ENCODE results near the gene ZNF219. TPM values are rescaled to one million over a fixed set of nuclear protein-coding genes. Genes with fewer than 3 reads are reported as not detected.

ZNF219 gene
- total and polyA plus RNA-seq, 10 of the 15 experiments (the other 5 are each of a cell fraction or from before 2014, with no cell fraction given): 0.16 to 6.4 (median 1.9) TPM

DNA sequence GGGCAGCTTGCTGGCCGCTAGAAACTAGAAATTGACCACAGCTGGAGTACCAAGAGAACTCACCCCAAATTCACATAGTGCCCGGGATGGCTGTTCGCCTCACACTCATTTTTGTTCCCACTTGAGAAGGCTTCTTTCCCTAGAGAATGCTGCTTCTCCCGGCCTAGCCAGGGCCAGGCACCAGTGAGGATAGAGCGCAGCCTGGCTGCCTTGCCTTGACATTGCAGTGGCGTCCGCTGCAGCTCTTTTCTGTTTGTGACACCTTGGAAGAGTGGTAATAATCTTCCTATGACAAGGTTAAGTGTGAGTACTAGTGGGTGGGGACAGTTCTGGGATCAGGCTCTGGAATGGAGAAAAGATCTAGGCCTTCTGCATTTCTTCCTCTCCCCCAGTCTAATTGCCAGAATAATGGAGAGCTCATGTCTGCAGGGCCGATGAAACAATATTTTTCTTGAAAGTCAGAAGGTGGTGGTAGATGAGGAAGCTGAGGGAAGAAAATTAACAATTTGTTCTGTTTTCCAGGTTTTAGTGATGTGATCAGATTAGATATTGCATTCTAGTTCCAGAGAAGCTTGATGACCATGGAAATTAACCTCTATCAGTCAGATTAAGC lies 6.1 kb upstream of the ZNF219 start:
- H3K27me3 ChIP-seq (replicated peaks in 1 of 2; ENCODE audit: control insufficient read depth in 2 of 2, insufficient read depth in 2 of 2, low read length in 1 of 2): no peaks in the 10 kb centered on the region; a peak in 1 of 4 replicates
- POLR2A ChIA-PET: interaction anchor here (0.7 to 4.1 kb wide), 6 partner anchors 9 to 406 kb away, joined by 3 to 21 read pairs (median 4); partner anchors contain the start of genes ARHGEF40 and METTL3
- H3K27ac ChIP-seq (ENCODE audit: control insufficient read depth, insufficient read depth): peak overlapping the region; percentile 92
- intact Hi-C loops (cut with micrococcal nuclease; ENCODE audit: unreplicated experiment) (loop anchor here (1.0 to 5.0 kb wide), 2 partner anchors 33 to 762 kb away; partner anchors contain the start of gene PARP2), in situ Hi-C loops (cut with MboI) (loop anchor here (5.0 kb wide), 1 partner anchor 87 kb away; no protein-coding TSS in a partner anchor)
- H3K4me2 ChIP-seq (ENCODE audit: control insufficient read depth, insufficient read depth): peak overlapping the region; percentile 89
- DNase-seq (ENCODE audit: low read depth, low spot score) (no peak), ATAC-seq (peak; percentile 67), FAIRE-seq (peak; percentile 56)
- H3K4me1 ChIP-seq (ENCODE audit: control insufficient read depth, insufficient read depth, low read length): peaks cover 29% of the 10 kb centered on the region
- no peaks in the 10 kb centered on the region for H3K36me3 ChIP-seq (ENCODE audit: control insufficient read depth in 2 of 2, insufficient read depth in 2 of 2, low read length in 1 of 2)
- TSS peak; percentile 97 for BruUV-seq (replicated peaks)
- no peaks in the 10 kb centered on the region; the same call in 1 of the 2 replicates for H3K79me2 ChIP-seq (ENCODE audit: control insufficient read depth, insufficient read depth, low read length)
- SMC1A ChIA-PET (ENCODE audit: uncharacterized antibody, unreplicated experiment): interaction anchor here (0.6 to 8.3 kb wide), 19 partner anchors 10 to 452 kb away, joined by 3 to 99 read pairs (median 4); partner anchors contain the start of genes ARHGEF40 and SLC39A2
- H4K20me1 ChIP-seq (ENCODE audit: control insufficient read depth, insufficient read depth): no peaks in the 10 kb centered on the region
- H3K9me3 ChIP-seq (replicated peaks; ENCODE audit: control insufficient read depth, insufficient read depth, low read length): no peaks in the 10 kb centered on the region
- H2AFZ ChIP-seq (ENCODE audit: control insufficient read depth, low read depth, low read length): peak overlapping the region; percentile 96
- CTCF ChIA-PET: interaction anchor here (0.6 to 10.6 kb wide), 37 partner anchors 10 to 517 kb away, joined by 3 to 253 read pairs (median 5); partner anchors contain the start of genes ARHGEF40, RNASE13 and RNASE6
- H3K4me3 ChIP-seq: peak overlapping the region; percentile 76
- RAD21 ChIA-PET (ENCODE audit: unreplicated experiment): interaction anchor here (0.7 to 5.4 kb wide), 13 partner anchors 9 to 350 kb away, joined by 3 to 70 read pairs (median 4); partner anchors contain the start of gene ARHGEF40
- 13% methylated on average over 8 of the region's 8 CpGs for WGBS (ENCODE audit: insufficient coverage, insufficient replicate concordance, low lambda C conversion rate, missing lambda C conversion rate)
- H3K9ac ChIP-seq (ENCODE audit: control insufficient read depth, insufficient read depth, low read length): peak overlapping the region; percentile 93
- TF ChIP-seq EED (IDR thresholded peaks at IDR 0.05; ENCODE audit: low read depth) (peak; percentile 46; the same call in 1 of the 2 replicates), JUND (IDR thresholded peaks at IDR 0.05; ENCODE audit: low read depth, low read length) (no peak), STAT3 (IDR thresholded peaks at IDR 0.05; ENCODE audit: low read depth, low read length) (no peak), TCF7 (IDR thresholded peaks at IDR 0.05; ENCODE audit: borderline replicate concordance) (peak; percentile 1; the same call in 1 of the 2 replicates), ZBTB33 (IDR thresholded peaks at IDR 0.05) (no peak), RAD51 (IDR thresholded peaks at IDR 0.05) (no peak), MXI1 (IDR thresholded peaks at IDR 0.05; ENCODE audit: low read depth, low read length) (peak; percentile 47; the same call in 1 of the 2 replicates), CHD2 (IDR thresholded peaks at IDR 0.05; ENCODE audit: borderline replicate concordance, low read depth, low read length) (0 out of 2 replicates have a peak, but pooled peaks have one; percentile 30), CTCF (IDR thresholded peaks at IDR 0.05 in 2 of 3, conservative IDR thresholded peaks at IDR 0.05 in 1 of 3; ENCODE audit: control insufficient read depth in 2 of 3, extremely low read depth in 1 of 3, insufficient read depth in 1 of 3, low read depth in 3 of 3, low read length in 3 of 3) (peak; percentile 95 to 98 (median 95)), HDAC6 (IDR thresholded peaks at IDR 0.05; ENCODE audit: unreplicated experiment) (no peak)
- TF ChIP-seq, protein P1, sequence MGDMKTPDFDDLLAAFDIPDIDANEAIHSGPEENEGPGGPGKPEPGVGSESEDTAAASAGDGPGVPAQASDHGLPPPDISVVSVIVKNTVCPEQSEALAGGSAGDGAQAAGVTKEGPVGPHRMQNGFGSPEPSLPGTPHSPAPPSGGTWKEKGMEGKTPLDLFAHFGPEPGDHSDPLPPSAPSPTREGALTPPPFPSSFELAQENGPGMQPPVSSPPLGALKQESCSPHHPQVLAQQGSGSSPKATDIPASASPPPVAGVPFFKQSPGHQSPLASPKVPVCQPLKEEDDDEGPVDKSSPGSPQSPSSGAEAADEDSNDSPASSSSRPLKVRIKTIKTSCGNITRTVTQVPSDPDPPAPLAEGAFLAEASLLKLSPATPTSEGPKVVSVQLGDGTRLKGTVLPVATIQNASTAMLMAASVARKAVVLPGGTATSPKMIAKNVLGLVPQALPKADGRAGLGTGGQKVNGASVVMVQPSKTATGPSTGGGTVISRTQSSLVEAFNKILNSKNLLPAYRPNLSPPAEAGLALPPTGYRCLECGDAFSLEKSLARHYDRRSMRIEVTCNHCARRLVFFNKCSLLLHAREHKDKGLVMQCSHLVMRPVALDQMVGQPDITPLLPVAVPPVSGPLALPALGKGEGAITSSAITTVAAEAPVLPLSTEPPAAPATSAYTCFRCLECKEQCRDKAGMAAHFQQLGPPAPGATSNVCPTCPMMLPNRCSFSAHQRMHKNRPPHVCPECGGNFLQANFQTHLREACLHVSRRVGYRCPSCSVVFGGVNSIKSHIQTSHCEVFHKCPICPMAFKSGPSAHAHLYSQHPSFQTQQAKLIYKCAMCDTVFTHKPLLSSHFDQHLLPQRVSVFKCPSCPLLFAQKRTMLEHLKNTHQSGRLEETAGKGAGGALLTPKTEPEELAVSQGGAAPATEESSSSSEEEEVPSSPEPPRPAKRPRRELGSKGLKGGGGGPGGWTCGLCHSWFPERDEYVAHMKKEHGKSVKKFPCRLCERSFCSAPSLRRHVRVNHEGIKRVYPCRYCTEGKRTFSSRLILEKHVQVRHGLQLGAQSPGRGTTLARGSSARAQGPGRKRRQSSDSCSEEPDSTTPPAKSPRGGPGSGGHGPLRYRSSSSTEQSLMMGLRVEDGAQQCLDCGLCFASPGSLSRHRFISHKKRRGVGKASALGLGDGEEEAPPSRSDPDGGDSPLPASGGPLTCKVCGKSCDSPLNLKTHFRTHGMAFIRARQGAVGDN (IDR thresholded peaks at IDR 0.05): 0 out of 2 replicates have a peak, but pooled peaks have one; percentile 21
